Activated CD8-positive, alpha-beta memory T cell treated with anti-CD3 and anti-CD28 coated beads, Interleukin-2, amount 50 U/mL, for 48 hours (primary cell): ENCODE measurements around the gene HK3.

Experiments
- DNase-seq: peaks from one replicate; pipeline ENCODE4 v3.0.0-alpha.2; 2020

HK3 gene

GRCh38 chr5:176846335-176847140 lies 52.6 kb downstream of the HK3 start:
- DNase-seq: no peak

- DNase-seq: no peak
These were observed 53.8 kb downstream of the HK3 start for GRCh38 chr5:176845392-176845713.

- DNase-seq: no peak
These were observed 54.3 kb downstream of the HK3 start for GRCh38 chr5:176844706-176845391.

GRCh38 chr5:176844281-176844680 lies 54.9 kb downstream of the HK3 start:
- no peak for DNase-seq

GRCh38 chr5:176843673-176844072 lies 55.5 kb downstream of the HK3 start:
- no peak for DNase-seq

- DNase-seq: peak; percentile 87
These were observed 61.4 kb downstream of the HK3 start for GRCh38 chr5:176837707-176838115.

GRCh38 chr5:176836811-176837706 lies 62.1 kb downstream of the HK3 start:
- no peak for DNase-seq

- DNase-seq: no peak
These were observed 63.2 kb downstream of the HK3 start for GRCh38 chr5:176835918-176836317.

- DNase-seq: no peak
These were observed 65.9 kb downstream of the HK3 start for GRCh38 chr5:176833286-176833685.

GRCh38 chr5:176832162-176832561 lies 67.0 kb downstream of the HK3 start:
- no peak for DNase-seq

GRCh38 chr5:176831425-176831824 lies 67.7 kb downstream of the HK3 start:
- DNase-seq: no peak

- DNase-seq: no peak
These were observed 68.1 kb downstream of the HK3 start for GRCh38 chr5:176830995-176831423.
